Smooth muscle cell (in vitro differentiated cells): ENCODE data around the gene ATRN. TPM values are rescaled to one million over a fixed set of nuclear protein-coding genes. Genes with fewer than 3 reads are reported as not detected.

Source experiments
- DNase-seq: peaks from one replicate; lab custom pipeline; 2025; ENCODE audit not compliant: unreplicated experiment; lab: John Stamatoyannopoulos, UW
- H2AFZ ChIP-seq: fragments of 200-600 bp; sonication (generic); 2 replicates; pipeline ENCODE4 v1.6.0; 2016; ENCODE audit warnings: antibody characterized with exemption, low read depth, mild to moderate bottlenecking
- H3F3A ChIP-seq: fragments of 200-600 bp; sonication (generic); 2 replicates; pipeline ENCODE4 v1.6.0; 2017; ENCODE audit warnings: antibody characterized with exemption, low read depth
- H3K27ac ChIP-seq: fragments of 200-600 bp; sonication (generic); 2 replicates; pipeline ENCODE4 v1.5.1; 2016; ENCODE audit warnings: low read depth, mild to moderate bottlenecking
- H3K27me3 ChIP-seq: fragments of 200-600 bp; sonication (generic); 2 replicates; pipeline ENCODE4 v1.6.1; 2016; ENCODE audit warnings: low read depth, mild to moderate bottlenecking
- H3K36me3 ChIP-seq: fragments of 200-600 bp; sonication (generic); 2 replicates; pipeline ENCODE4 v1.5.1; 2016; ENCODE audit warnings: low read depth
- H3K4me1 ChIP-seq: fragments of 200-600 bp; sonication (generic); 2 replicates; pipeline ENCODE4 v1.5.1; 2016; ENCODE audit warnings: low read depth
- H3K4me2 ChIP-seq: fragments of 200-600 bp; sonication (generic); 2 replicates; pipeline ENCODE4 v1.6.0; 2016; ENCODE audit warnings: mild to moderate bottlenecking
- H3K4me3 ChIP-seq: fragments of 200-600 bp; sonication (generic); 2 replicates; pipeline ENCODE4 v1.5.1; 2016; ENCODE audit warnings: mild to moderate bottlenecking
- H3K79me2 ChIP-seq: fragments of 200-600 bp; sonication (generic); 2 replicates; pipeline ENCODE4 v1.6.0; 2016; ENCODE audit warnings: low read depth, mild to moderate bottlenecking
- H3K9ac ChIP-seq: fragments of 200-600 bp; sonication (generic); 2 replicates; pipeline ENCODE4 v1.6.0; 2016; ENCODE audit warnings: low read depth
- H3K9me3 ChIP-seq: fragments of 200-600 bp; sonication (generic); replicated peaks from 2 replicates; pipeline ENCODE4 v1.5.1; 2016; ENCODE audit warnings: low read depth
- H4K20me1 ChIP-seq: fragments of 200-600 bp; sonication (generic); 2 replicates; pipeline ENCODE4 v1.6.0; 2016; ENCODE audit warnings: low read depth
- CTCF ChIP-seq: fragments of 200-600 bp; sonication (generic); IDR thresholded peaks from 2 replicates; pipeline ENCODE4 v1.5.1; 2017; ENCODE audit warnings: borderline replicate concordance, mild to moderate bottlenecking, antibody characterized with exemption; ENCODE audit not compliant: insufficient read depth, poor library complexity, severe bottlenecking
- WGBS: methylation state at CpG from one replicate; pipeline ENCODE4 v1.1.7; 2016; ENCODE audit warnings: low lambda C conversion rate; 5-methylcytosine and 5-hydroxymethylcytosine counted together
- polyA plus RNA-seq: library from polyadenylated mRNA; unstranded; fragments of >200 nt; fragmentation: Nextera tagmentation; extraction: Ambion mirVana; gene quantifications from 2 replicates; pipeline ENCODE4 v1.2.1, GENCODE V29; 2016
- total RNA-seq: library from RNA; depleted of rRNA; stranded (reverse); fragments of >200 nt; gene quantifications from 2 replicates; pipeline ENCODE4 v1.2.3, GENCODE V29; 2014

ATRN gene
- total and polyA plus RNA-seq, 2 experiments from 2014 or later: 17.9 to 44.0 TPM

- WGBS: 86% methylated on average over 12 of the region's 12 CpGs
- H2AFZ ChIP-seq: no peak overlapping the region
- H3K4me2 ChIP-seq: no peak overlapping the region
- H3K79me2 ChIP-seq: no peaks in the 10 kb centered on the region
- no peak overlapping the region for H3K9ac ChIP-seq
- no peaks in the 10 kb centered on the region for H3F3A ChIP-seq
- no peaks in the 10 kb centered on the region for H3K36me3 ChIP-seq
- H3K27ac ChIP-seq: no peak overlapping the region
- H3K9me3 ChIP-seq: no peaks in the 10 kb centered on the region
- no peaks in the 10 kb centered on the region for H4K20me1 ChIP-seq
- TF ChIP-seq CTCF: no peak
- DNase-seq: no peak
- no peaks in the 10 kb centered on the region for H3K4me1 ChIP-seq
- H3K27me3 ChIP-seq: peaks cover 36% of the 10 kb centered on the region
- H3K4me3 ChIP-seq: no peak overlapping the region
Measured at GRCh38 chr20:3661814-3662665, 191.2 kb downstream of the ATRN start.

- peaks cover 36% of the 10 kb centered on the region for H3K27me3 ChIP-seq
- no peaks in the 10 kb centered on the region for H3K9me3 ChIP-seq
- no peaks in the 10 kb centered on the region for H4K20me1 ChIP-seq
- DNase-seq: no peak
- H3K4me3 ChIP-seq: no peak within 1 kb of the TSS
- no peak within 1 kb of the TSS for H2AFZ ChIP-seq
- H3K4me2 ChIP-seq: no peak within 1 kb of the TSS
- H3K36me3 ChIP-seq: no peaks in the 10 kb centered on the region
- no peak for TF ChIP-seq CTCF
- no peaks in the 10 kb centered on the region for H3K4me1 ChIP-seq
- no peak within 1 kb of the TSS for H3K9ac ChIP-seq
- H3K79me2 ChIP-seq: no peaks in the 10 kb centered on the region
- WGBS: 62% methylated on average over 19 of the region's 19 CpGs
- no peak within 1 kb of the TSS for H3K27ac ChIP-seq
- no peaks in the 10 kb centered on the region for H3F3A ChIP-seq
Measured at GRCh38 chr20:3663031-3663701, 192.3 kb downstream of the ATRN start, which contains the start of gene GFRA4. Gene GFRA4, minus strand, starts transcription at chr20:3663399. Its CDS starts 0 bp downstream, at chr20:3663399.

- H3K9me3 ChIP-seq: no peaks in the 10 kb centered on the region
- TF ChIP-seq CTCF: no peak
- 84% methylated on average over 2 of the region's 2 CpGs for WGBS
- H3K27ac ChIP-seq: no peak overlapping the region
- no peak overlapping the region for H3K4me3 ChIP-seq
- H3K36me3 ChIP-seq: no peaks in the 10 kb centered on the region
- H3K4me1 ChIP-seq: no peaks in the 10 kb centered on the region
- no peak overlapping the region for H3K4me2 ChIP-seq
- no peaks in the 10 kb centered on the region for H3F3A ChIP-seq
- H2AFZ ChIP-seq: no peak overlapping the region
- no peak for DNase-seq
- no peaks in the 10 kb centered on the region for H3K79me2 ChIP-seq
- H4K20me1 ChIP-seq: no peaks in the 10 kb centered on the region
- H3K9ac ChIP-seq: no peak overlapping the region
- peaks cover 36% of the 10 kb centered on the region for H3K27me3 ChIP-seq
Measured at GRCh38 chr20:3663858-3664257, 193.0 kb downstream of the ATRN start.
